Astrocyte (in vitro differentiated cells and primary cell): ENCODE data around the gene ZGPAT.

Experiments used
- CTCF ChIP-seq: IDR thresholded peaks from 2 replicates; pipeline ENCODE4 v1.5.1; 2011; ENCODE audit warnings: low read depth, mild to moderate bottlenecking, inconsistent platforms, low read length, moderate library complexity; ENCODE audit not compliant: insufficient read depth
- EZH2 ChIP-seq: IDR thresholded peaks from 2 replicates; pipeline ENCODE4 v1.6.1; 2012; ENCODE audit warnings: mild to moderate bottlenecking, low read length, inconsistent platforms; ENCODE audit not compliant: insufficient read depth

- TF ChIP-seq CTCF: no peak
- no peak for TF ChIP-seq EZH2
These were observed 21.1 kb upstream of the ZGPAT start for GRCh38 chr20:63686492-63687321.
